HTR-8/SVneo (cell line): ENCODE results near the gene FOXO6.

ENCODE experiments used
- DNase-seq: peaks from one replicate; pipeline ENCODE4 v3.0.0; 2011; ENCODE audit warnings: low spot score, mixed read lengths; ENCODE audit not compliant: insufficient read length
- FAIRE-seq: peaks from 2 replicates; lab custom pipeline; 2011; peaks lifted over from hg19 to GRCh38; lab: Jason Lieb, UNC

Gene FOXO6

GRCh38 chr1:41349361-41350054 is 11.7 kb upstream of the FOXO6 start:
- FAIRE-seq (no peak), DNase-seq (no peak)

GRCh38 chr1:41350055-41350378 is 11.2 kb upstream of the FOXO6 start:
- DNase-seq: no peak
- FAIRE-seq: no peak

DNA sequence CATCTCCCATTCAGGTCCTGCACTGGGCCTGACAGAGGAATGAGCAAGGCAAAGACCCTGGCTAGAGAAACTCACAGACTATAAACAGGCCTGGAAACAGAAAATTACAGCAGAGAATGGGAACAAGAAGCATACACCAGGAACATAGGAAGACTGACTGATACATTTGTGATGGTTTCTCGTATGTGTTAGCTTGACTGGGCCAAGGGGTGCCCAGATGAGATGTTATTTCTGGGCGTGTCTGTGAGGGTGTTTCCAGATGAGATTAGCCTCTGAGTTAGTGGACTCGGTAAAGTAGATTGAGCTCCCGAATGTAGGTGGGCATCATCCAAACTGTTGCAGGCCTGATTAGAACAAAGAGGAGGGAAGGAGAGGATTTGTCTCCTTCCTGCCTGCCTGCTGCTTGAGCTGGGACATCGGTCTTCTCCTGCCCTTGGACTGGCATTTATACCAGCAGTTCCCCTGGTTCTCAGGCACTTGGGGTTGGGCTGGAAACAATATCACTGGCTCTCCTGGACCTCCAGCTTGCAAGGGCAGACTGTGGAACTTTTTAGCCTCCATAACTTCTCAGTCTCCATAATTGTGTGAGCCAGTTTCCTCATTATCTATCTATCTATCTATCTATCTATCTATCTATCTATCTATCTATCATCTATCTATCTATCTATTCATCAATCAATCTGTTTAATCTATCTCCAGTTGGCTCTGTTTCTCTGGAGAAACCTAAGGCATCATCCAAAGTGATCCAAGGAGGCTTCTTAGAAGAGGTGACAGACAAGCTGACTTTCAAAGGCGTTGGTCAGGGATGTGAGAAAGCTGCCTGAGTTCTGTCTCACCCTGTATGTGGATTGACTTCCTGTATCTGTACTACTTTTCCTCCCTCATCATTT is 9.7 kb upstream of the FOXO6 start:
- DNase-seq: no peak
- FAIRE-seq: no peak

DNA sequence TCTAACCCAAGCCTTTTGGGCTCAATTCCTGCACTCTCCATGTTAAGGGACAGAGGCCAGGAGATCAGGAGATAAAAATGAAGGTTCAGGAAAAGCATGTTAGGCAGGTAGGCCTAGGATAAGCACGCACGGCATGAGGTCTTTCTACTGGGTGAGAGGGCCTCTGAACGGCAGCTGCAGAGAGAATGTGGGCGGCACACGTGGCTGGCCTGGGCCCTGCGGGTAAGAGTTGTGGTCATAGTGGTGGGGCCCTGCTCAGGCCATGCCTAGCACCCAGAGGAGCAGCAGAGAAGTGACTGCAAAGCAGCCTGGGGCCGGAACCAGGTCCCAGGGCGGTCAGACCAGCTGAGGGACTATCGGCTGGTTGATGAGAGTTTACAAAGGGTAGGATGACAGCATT is 7.5 kb upstream of the FOXO6 start:
- FAIRE-seq: no peak

DNA sequence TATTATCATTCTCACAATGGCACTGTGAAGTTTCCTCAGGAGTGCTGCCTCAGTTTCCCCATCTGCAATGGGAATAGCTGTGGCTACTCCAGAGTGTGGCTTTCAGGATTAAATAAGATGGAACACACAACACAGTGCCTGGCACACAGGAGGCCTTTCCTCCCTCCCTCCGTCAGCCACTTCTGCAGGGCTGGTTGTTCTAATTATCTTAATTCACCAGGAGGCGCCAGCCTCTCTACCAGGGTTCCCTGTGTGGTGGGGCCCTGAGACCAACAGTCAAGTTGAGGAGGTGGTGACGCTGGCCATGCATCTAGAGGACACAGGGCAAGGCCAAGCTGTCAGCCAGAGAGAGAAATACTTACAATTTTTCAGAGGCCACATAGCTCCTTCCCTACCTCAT is 6.3 kb upstream of the FOXO6 start:
- FAIRE-seq (no peak), DNase-seq (no peak)

More for the DNA sequence above, 7.5 kb upstream of the FOXO6 start:
- DNase-seq: no peak

GRCh38 chr1:41355356-41355755 is 5.9 kb upstream of the FOXO6 start:
- DNase-seq (no peak), FAIRE-seq (no peak)

- DNase-seq: no peak
- no peak for FAIRE-seq
Measured at GRCh38 chr1:41355761-41356160, 5.5 kb upstream of the FOXO6 start.

DNA sequence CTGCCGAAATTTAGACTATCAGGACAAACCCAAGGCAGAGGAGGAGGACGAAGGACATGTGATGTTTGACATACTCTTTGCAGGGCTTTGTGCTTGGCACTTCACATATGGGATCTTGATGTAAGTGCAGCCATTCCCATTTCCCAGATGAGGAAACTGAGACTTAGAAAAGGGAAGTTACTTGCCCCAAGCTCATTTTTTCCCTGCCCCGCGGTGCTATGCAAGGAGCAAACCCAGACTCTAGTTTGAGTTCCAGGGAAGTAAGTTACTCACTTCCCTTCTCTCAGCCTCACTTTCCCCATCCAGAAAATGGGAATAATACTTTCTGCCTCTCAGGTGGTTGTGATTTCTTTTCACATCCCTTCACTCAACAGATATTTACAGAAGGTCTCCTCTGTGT is 4.5 kb upstream of the FOXO6 start:
- DNase-seq (no peak), FAIRE-seq (no peak)

DNA sequence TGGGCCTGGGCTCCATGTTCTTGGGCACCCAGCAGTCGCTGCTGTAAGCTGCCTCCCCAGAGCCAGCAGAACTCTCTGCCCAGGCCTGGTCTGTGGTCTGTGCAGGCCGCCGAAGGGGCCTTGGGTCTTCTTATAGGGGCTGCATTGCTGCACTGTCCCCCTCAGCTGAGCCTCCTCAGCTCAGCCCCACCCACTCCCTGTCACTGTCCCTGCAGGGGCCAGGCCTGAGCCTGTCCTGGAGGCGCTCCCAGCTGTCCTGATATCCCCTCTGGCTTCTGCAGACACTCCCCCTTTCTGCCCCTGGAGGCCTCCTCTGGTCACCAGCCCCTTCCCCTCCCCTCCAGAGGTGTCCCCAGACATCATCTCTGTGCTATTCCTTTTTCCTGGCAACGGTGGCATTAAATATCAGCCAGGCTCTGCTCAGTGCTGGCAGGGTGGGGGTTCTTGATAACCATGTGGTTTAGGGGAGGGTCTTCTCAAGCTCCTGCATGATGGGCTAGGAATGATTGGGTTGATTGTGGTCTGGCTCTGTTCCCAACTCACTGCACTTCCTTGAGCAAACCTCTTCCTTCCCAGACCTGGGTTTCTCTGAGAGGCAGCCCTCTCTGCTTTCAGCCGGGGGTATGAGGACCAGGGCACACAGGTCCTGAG is 3.7 kb upstream of the FOXO6 start:
- DNase-seq (no peak), FAIRE-seq (no peak)

GRCh38 chr1:41358131-41359021 is 2.9 kb upstream of the FOXO6 start:
- FAIRE-seq (peak; percentile 74), DNase-seq (no peak)

GRCh38 chr1:41359211-41360073 is 1.8 kb upstream of the FOXO6 start:
- peak; percentile 91 for FAIRE-seq
- DNase-seq: no peak

GRCh38 chr1:41360074-41360785 is 1.0 kb upstream of the FOXO6 start:
- FAIRE-seq (peak; percentile 48), DNase-seq (no peak)

DNA sequence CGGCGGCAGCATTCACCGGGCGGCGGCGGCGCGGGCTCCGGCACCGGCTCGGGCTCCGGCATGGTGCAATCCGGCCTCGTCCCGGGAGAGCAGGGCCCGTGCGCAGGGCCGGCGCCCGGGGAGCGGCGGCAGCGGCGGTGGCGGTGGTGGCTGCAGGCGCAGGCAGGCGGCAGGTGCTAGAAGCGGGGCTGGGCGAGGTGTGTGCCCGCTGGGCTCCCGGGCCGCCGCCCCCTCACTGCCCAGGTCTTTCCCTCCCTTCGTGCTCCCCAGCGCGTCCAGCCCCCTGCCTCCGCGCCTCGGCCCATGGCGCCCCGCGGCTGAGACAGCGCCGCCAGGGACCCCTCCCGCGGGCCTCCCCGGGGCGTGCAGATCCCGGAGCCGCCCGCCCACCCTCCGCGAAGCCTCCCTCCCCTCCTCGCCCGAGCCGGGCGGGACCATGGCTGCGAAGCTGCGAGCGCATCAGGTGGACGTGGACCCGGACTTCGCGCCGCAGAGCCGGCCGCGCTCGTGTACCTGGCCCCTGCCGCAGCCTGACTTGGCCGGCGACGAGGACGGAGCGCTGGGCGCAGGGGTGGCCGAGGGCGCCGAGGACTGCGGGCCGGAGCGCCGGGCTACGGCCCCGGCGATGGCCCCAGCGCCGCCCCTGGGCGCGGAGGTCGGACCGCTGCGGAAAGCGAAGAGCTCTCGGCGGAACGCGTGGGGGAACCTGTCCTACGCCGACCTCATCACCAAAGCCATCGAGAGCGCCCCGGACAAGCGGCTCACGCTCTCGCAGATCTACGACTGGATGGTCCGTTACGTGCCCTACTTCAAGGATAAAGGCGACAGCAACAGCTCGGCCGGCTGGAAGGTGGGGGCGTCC is 492 bp downstream of the FOXO6 start:
- FAIRE-seq: peak; percentile 4
- DNase-seq: no peak

- no peak for FAIRE-seq
- DNase-seq: no peak
Measured at GRCh38 chr1:41362357-41362721, 1.1 kb downstream of the FOXO6 start.

DNA sequence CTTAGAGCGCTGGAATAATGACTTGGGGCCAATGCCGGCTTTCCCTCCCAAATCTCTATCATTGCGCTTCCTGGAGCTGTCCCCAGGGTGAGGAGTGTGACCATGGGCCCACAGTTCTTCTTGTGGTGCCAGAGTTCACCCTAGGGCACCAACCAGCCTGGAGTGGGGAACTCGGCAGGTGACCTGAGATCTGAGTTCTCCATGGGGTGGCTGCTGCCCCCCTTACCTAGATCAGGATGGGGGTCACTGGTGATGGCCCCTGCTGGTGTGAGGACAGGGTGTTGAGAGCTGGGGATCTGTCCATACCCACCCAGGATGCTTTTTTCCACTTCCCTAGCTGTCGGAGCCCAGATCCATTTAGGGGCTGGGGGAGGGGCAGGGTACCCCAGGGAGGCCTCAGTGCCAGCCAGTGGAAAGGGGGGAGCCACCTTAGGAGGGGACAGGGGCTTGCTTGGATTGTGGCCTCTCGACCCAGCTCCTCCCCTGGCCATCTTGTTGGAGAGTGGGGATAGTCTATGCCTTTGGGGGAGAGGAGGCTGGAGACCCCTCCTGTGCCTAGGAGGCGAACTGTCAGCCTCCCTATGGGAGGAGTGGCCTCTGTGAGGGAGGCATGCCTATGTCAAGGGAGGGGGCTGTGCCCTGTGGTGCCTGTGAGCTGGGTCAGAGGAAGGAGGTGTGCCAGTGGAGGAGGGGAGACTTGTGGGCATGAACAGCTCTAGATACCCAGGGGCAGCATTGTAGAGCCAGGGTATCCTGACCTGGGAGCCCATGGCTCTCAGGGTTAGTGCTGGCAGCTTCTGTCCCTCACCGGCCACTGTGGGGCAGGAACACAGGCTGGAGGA is 1.7 kb downstream of the FOXO6 start:
- DNase-seq (no peak), FAIRE-seq (no peak)

GRCh38 chr1:41363591-41364320 is 2.5 kb downstream of the FOXO6 start:
- FAIRE-seq (no peak), DNase-seq (no peak)
